NCI-H128 (cell line): ENCODE data around the gene HSPA1L.
A peak's percentile ranks its signal among the peaks of the same experiment; 100 is the strongest.
"Not testable (repeated sequence)": the region's sequence is repeated elsewhere in the genome, so short reads cannot be mapped to it uniquely, and the experiment has no call there.

Experiments
- DNase-seq: peaks from one replicate; lab custom pipeline; 2025; ENCODE audit not compliant: unreplicated experiment; lab: John Stamatoyannopoulos, UW

The HSPA1L gene

GRCh38 chr6:31817133-31817928, 2.2 kb upstream of the HSPA1L start:
- not testable (repeated sequence) for DNase-seq

GRCh38 chr6:31814677-31815024, 432 bp downstream of the HSPA1L start:
- peak; percentile 63 for DNase-seq

GRCh38 chr6:31813465-31813849, 1.6 kb downstream of the HSPA1L start:
- DNase-seq = no peak

GRCh38 chr6:31811645-31812044, 3.4 kb downstream of the HSPA1L start:
- DNase-seq = no peak

GRCh38 chr6:31808599-31808998, 6.5 kb downstream of the HSPA1L start:
- not testable (repeated sequence) for DNase-seq

- DNase-seq = peak; percentile 87
These were observed 8.4 kb downstream of the HSPA1L start, which contains the start of gene LSM2 for GRCh38 chr6:31806470-31807272. TSS of gene LSM2 (minus strand) at chr6:31806966. CDS start at chr6:31806757, 209 bp downstream.

- DNase-seq = no peak
These were observed 9.1 kb downstream of the HSPA1L start for GRCh38 chr6:31805939-31806469.

GRCh38 chr6:31801031-31801927, 13.8 kb downstream of the HSPA1L start:
- not testable (repeated sequence) for DNase-seq

- no peak for DNase-seq
These were observed 15.3 kb downstream of the HSPA1L start for GRCh38 chr6:31799781-31800180.

- no peak for DNase-seq
These were observed 17.5 kb downstream of the HSPA1L start for GRCh38 chr6:31797588-31797987.

GRCh38 chr6:31796993-31797385, 18.1 kb downstream of the HSPA1L start:
- no peak for DNase-seq

GRCh38 chr6:31795616-31796298, 19.3 kb downstream of the HSPA1L start, which contains the start of gene VARS1:
TSS of gene VARS1 (minus strand) at chr6:31795752. CDS start at chr6:31795217, 535 bp downstream.
- peak; percentile 79 for DNase-seq

- no peak for DNase-seq
These were observed 20.0 kb downstream of the HSPA1L start for GRCh38 chr6:31794866-31795615.

- no peak for DNase-seq
These were observed 20.7 kb downstream of the HSPA1L start for GRCh38 chr6:31794294-31794865.

- DNase-seq = not testable (repeated sequence)
These were observed 21.2 kb downstream of the HSPA1L start for GRCh38 chr6:31793927-31794245.

- DNase-seq = no peak
These were observed 22.3 kb downstream of the HSPA1L start for GRCh38 chr6:31792761-31793171.

- no peak for DNase-seq
These were observed 23.1 kb downstream of the HSPA1L start for GRCh38 chr6:31792090-31792374.

- DNase-seq = peak; percentile 25
These were observed 23.6 kb downstream of the HSPA1L start for GRCh38 chr6:31791324-31792089.

GRCh38 chr6:31785475-31785874, 29.6 kb downstream of the HSPA1L start:
- no peak for DNase-seq
